Mesothelial cell of epicardium (in vitro differentiated cells): ENCODE measurements around the gene CEACAM1. TPM values are rescaled to one million over a fixed set of nuclear protein-coding genes. Genes with fewer than 3 reads are reported as not detected.
"Not testable (repeated sequence)": the region's sequence is repeated elsewhere in the genome, so short reads cannot be mapped to it uniquely, and the experiment has no call there.

Experiments
- DNase-seq, 2 experiments: peaks; one replicate each; pipeline ENCODE4 v3.0.0; 2021; ENCODE audit warnings: low spot score in 2 of 2; ENCODE audit not compliant: unreplicated experiment in 2 of 2
- H3K27ac Mint-ChIP-seq: 2 replicates; pipeline ENCODE4 v1.8.0; 2021; ENCODE audit warnings: mixed read lengths
- H3K27me3 Mint-ChIP-seq: 2 replicates; pipeline ENCODE4 v1.8.0; 2021; ENCODE audit warnings: low read depth, mixed read lengths
- H3K36me3 Mint-ChIP-seq: 2 replicates; pipeline ENCODE4 v1.8.0; 2021; ENCODE audit warnings: mixed read lengths
- H3K4me1 Mint-ChIP-seq: 2 replicates; pipeline ENCODE4 v1.8.0; 2021; ENCODE audit warnings: mixed read lengths
- H3K4me3 Mint-ChIP-seq: 2 replicates; pipeline ENCODE4 v1.8.0; 2021; ENCODE audit warnings: mild to moderate bottlenecking, moderate library complexity, mixed read lengths
- H3K9me3 Mint-ChIP-seq: 2 replicates; pipeline ENCODE4 v1.8.0; 2021; ENCODE audit warnings: mixed read lengths
- CTCF ChIP-seq: fragments of 200-600 bp; sonication (generic); IDR thresholded peaks from one replicate; pipeline ENCODE4 v1.5.0; 2021; ENCODE audit warnings: antibody characterized with exemption; ENCODE audit not compliant: unreplicated experiment
- total RNA-seq: library from RNA; stranded (reverse); gene quantifications from 3 replicates; pipeline ENCODE4 v1.2.1, GENCODE V29; 2021

The CEACAM1 gene
- total RNA-seq, 1 donor from 2014 or later = 1.3 TPM

DNA sequence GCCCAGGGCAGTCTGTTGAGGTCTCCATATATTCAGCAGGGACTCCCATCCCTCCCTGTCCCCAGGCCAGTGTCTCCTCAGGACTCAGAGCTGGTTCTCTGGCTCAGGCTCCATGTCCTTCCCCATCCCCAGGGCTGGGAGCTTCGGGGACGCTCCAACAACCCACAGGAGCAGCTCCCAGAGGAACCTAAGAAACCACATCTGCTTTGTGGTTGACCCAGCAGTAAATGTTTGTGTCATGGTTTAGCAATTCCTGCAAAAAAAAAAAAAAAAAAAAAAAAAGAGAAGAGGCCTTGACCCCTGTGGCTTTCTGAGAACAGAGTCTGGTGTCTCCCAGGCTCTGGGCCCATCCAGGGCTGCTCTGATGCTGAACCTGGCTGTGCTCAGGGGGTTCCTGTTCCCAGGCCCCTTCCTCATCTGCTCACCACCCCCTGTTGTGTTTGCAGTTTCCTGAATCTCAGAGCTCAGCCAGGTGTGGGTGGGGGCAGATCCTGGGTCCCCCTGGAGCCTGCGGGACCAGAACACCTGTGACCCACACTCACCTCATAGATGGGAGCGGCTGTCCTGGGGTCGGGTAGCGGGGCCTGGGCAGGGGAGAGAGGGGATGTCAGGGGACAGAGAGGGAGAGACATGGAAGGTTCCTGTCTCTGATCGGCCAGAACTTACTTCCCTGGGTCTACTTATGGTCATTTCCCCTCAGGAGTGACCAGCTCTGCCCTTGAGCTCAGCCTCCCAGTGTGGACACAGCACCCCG lies 25.2 kb upstream of the CEACAM1 start:
- no peak for TF ChIP-seq CTCF
- peaks cover 11% of the 10 kb centered on the region for H3K9me3 Mint-ChIP-seq
- H3K27ac Mint-ChIP-seq = no peak overlapping the region
- H3K36me3 Mint-ChIP-seq = no peaks in the 10 kb centered on the region
- DNase-seq = peak in 1 of 2 experiments; percentile 31
- peaks cover 2% of the 10 kb centered on the region for H3K27me3 Mint-ChIP-seq
- no peaks in the 10 kb centered on the region for H3K4me1 Mint-ChIP-seq
- no peak overlapping the region for H3K4me3 Mint-ChIP-seq

GRCh38 chr19:42552086-42553065 lies 24.1 kb upstream of the CEACAM1 start:
- Mint-ChIP-seq H3K4me3 (no peak overlapping the region), H3K27ac (no peak overlapping the region), H3K27me3 (peaks cover 6% of the 10 kb centered on the region), H3K36me3 (no peaks in the 10 kb centered on the region), H3K9me3 (peaks cover 11% of the 10 kb centered on the region), H3K4me1 (no peaks in the 10 kb centered on the region)
- DNase-seq = peak in 1 of 2 experiments; percentile 14
- TF ChIP-seq CTCF = no peak

DNA sequence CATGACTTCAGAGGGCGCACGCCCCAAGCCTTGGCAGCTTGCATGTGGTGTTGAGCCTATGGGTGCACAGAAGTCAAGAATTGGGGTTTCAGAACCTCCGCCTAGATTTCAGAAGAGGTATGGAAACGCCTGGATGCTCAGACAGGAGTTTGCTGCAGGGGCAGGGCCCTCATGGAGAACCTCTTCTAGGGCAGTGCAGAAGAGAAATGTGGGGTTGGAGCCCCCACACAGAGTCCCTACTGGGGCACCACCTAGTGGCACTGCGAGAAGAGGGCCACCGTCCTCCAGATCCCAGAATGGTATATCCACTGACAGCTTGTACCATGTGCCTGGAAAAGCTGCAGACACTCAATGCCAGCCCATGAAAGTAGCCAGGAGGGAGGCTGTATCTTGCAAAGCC lies 22.2 kb upstream of the CEACAM1 start:
- peaks cover 11% of the 10 kb centered on the region for H3K9me3 Mint-ChIP-seq
- not testable (repeated sequence) for H3K4me3 Mint-ChIP-seq, DNase-seq, H3K27ac Mint-ChIP-seq, H3K4me1 Mint-ChIP-seq, H3K27me3 Mint-ChIP-seq, H3K36me3 Mint-ChIP-seq

- not testable (repeated sequence) for DNase-seq, H3K4me1 Mint-ChIP-seq, H3K4me3 Mint-ChIP-seq, H3K27ac Mint-ChIP-seq, H3K36me3 Mint-ChIP-seq, H3K27me3 Mint-ChIP-seq
- peaks cover 11% of the 10 kb centered on the region for H3K9me3 Mint-ChIP-seq
Observed at GRCh38 chr19:42549067-42549466, 20.8 kb upstream of the CEACAM1 start.

- peaks cover 11% of the 10 kb centered on the region for H3K9me3 Mint-ChIP-seq
- no peak overlapping the region for H3K27ac Mint-ChIP-seq
- H3K4me1 Mint-ChIP-seq = no peaks in the 10 kb centered on the region
- DNase-seq = no peak
- no peaks in the 10 kb centered on the region for H3K36me3 Mint-ChIP-seq
- no peak overlapping the region for H3K4me3 Mint-ChIP-seq
- TF ChIP-seq CTCF = no peak
- H3K27me3 Mint-ChIP-seq = peaks cover 8% of the 10 kb centered on the region
Observed at GRCh38 chr19:42548552-42548951, 20.3 kb upstream of the CEACAM1 start.

GRCh38 chr19:42547929-42548328 lies 19.6 kb upstream of the CEACAM1 start:
- DNase-seq = no peak
- no peaks in the 10 kb centered on the region for H3K4me1 Mint-ChIP-seq
- H3K27ac Mint-ChIP-seq = no peak overlapping the region
- H3K9me3 Mint-ChIP-seq = peaks cover 11% of the 10 kb centered on the region
- no peak overlapping the region for H3K4me3 Mint-ChIP-seq
- TF ChIP-seq CTCF = no peak
- peaks cover 8% of the 10 kb centered on the region for H3K27me3 Mint-ChIP-seq
- no peaks in the 10 kb centered on the region for H3K36me3 Mint-ChIP-seq
